AG04450 (cell line): ENCODE data around the gene TTC39A. TPM values are rescaled to one million over a fixed set of nuclear protein-coding genes. Genes with fewer than 3 reads are reported as not detected.

Experiments used
- CTCF ChIA-PET: fragments of 300-600, 350-600 bp; formaldehyde crosslinking; extraction: SDS; loops from one replicate; lab custom pipeline; 2022; ENCODE audit warnings: antibody characterized with exemption, inconsistent platforms; lab: Charles Lee
- POLR2A ChIA-PET: fragments of 350-600 bp; formaldehyde crosslinking; extraction: SDS; loops from one replicate; lab custom pipeline; 2021; ENCODE audit warnings: antibody characterized with exemption, inconsistent platforms; lab: Yijun Ruan, JAX
- DNase-seq: peaks from one replicate; pipeline ENCODE4 v3.0.0-alpha.2; 2011; ENCODE audit warnings: low read depth, low spot score
- H3K27ac ChIP-seq: one replicate; pipeline ENCODE4 v1.5.1; 2012; ENCODE audit warnings: low read depth, low read length, control low read depth
- H3K27me3 ChIP-seq: one replicate; pipeline ENCODE4 v1.6.0; 2012; ENCODE audit warnings: low read length; ENCODE audit not compliant: control insufficient read depth, insufficient read depth
- H3K4me3 ChIP-seq: 2 replicates; pipeline ENCODE4 v1.5.1; 2011; ENCODE audit warnings: mild to moderate bottlenecking, low read depth, low read length, control low read depth
- H3K9me3 ChIP-seq: 2 replicates; pipeline ENCODE4 v1.5.1; 2012; ENCODE audit warnings: low read length; ENCODE audit not compliant: control insufficient read depth, insufficient read depth
- CTCF ChIP-seq: IDR thresholded peaks from 2 replicates; pipeline ENCODE4 v1.5.1; 2011; ENCODE audit warnings: low read depth, low read length, control low read depth, inconsistent platforms
- polyA plus RNA-seq: library from polyadenylated mRNA; depleted of rRNA; stranded (reverse); fragments of >200 nt; gene quantifications from 2 replicates; pipeline ENCODE4 v1.2.3, GENCODE V29; 2011

TTC39A gene
- polyA plus RNA-seq, 1 experiment, result 0.21 TPM

- no peak overlapping the region for H3K4me3 ChIP-seq
- ChIA-PET POLR2A (no interaction called here), CTCF (interaction anchor here (0.6 to 3.4 kb wide), 2 partner anchors 12 to 412 kb away, joined by 3 to 26 read pairs; no protein-coding TSS in a partner anchor)
- H3K27me3 ChIP-seq, result no peaks in the 10 kb centered on the region
- H3K9me3 ChIP-seq, result no peaks in the 10 kb centered on the region
- no peak for TF ChIP-seq CTCF
- DNase-seq, result no peak
- H3K27ac ChIP-seq, result no peak overlapping the region
These were observed 45.3 kb downstream of the TTC39A start for GRCh38 chr1:51285055-51285454.

- CTCF ChIA-PET, result no interaction called here
- POLR2A ChIA-PET, result no interaction called here
- no peak for DNase-seq
- no peak overlapping the region for H3K27ac ChIP-seq
- H3K4me3 ChIP-seq, result no peak overlapping the region
- no peaks in the 10 kb centered on the region for H3K27me3 ChIP-seq
- no peaks in the 10 kb centered on the region for H3K9me3 ChIP-seq
- no peak for TF ChIP-seq CTCF
These were observed 45.8 kb downstream of the TTC39A start for GRCh38 chr1:51284487-51284954.

- no peaks in the 10 kb centered on the region for H3K27me3 ChIP-seq
- no peak for TF ChIP-seq CTCF
- no peak overlapping the region for H3K4me3 ChIP-seq
- CTCF ChIA-PET, result interaction anchor here (1.4 kb wide), 1 partner anchor 12 kb away, joined by 3 read pairs; no protein-coding TSS in a partner anchor
- POLR2A ChIA-PET, result no interaction called here
- H3K27ac ChIP-seq, result no peak overlapping the region
- no peak for DNase-seq
- H3K9me3 ChIP-seq, result no peaks in the 10 kb centered on the region
These were observed 46.4 kb downstream of the TTC39A start for GRCh38 chr1:51283979-51284378.

GRCh38 chr1:51282605-51283004 is 47.8 kb downstream of the TTC39A start:
- H3K27ac ChIP-seq, result no peak overlapping the region
- no peak for DNase-seq
- TF ChIP-seq CTCF, result no peak
- POLR2A ChIA-PET, result no interaction called here
- H3K4me3 ChIP-seq, result no peak overlapping the region
- no peaks in the 10 kb centered on the region for H3K27me3 ChIP-seq
- H3K9me3 ChIP-seq, result no peaks in the 10 kb centered on the region
- CTCF ChIA-PET, result interaction anchor here (1.4 kb wide), 1 partner anchor 14 kb away, joined by 3 read pairs; no protein-coding TSS in a partner anchor

GRCh38 chr1:51281807-51282206 is 48.6 kb downstream of the TTC39A start:
- ChIA-PET POLR2A (no interaction called here), CTCF (no interaction called here)
- Histone ChIP-seq H3K27me3 (no peaks in the 10 kb centered on the region), H3K27ac (no peak overlapping the region), H3K4me3 (no peak overlapping the region), H3K9me3 (no peaks in the 10 kb centered on the region)
- DNase-seq, result no peak
- no peak for TF ChIP-seq CTCF
